ENCODE data around the gene ABCC5.

Gene ABCC5

DNA sequence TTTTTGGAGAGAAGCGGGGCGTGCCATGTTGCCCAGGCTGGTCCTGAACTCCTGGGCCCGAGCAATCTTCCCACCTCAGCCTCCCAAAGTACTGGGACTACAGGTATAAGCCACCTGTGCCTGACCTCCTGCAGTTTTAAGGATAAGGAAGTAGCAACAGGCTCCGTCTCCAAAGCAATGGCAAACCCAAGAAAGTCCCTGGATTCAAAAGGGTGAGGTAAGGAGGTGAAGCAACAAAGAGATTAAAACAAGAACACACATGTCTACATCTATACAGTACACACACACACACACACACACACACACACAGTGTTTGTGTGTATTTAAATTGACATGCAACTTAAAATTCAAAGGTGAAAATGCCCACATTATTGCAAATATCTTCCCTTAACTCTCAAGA lies 58.9 kb downstream of the ABCC5 start:
- no peak for DNase-seq (ENCODE audit: low read depth in 2 of 2)
- TF ChIP-seq, protein P1, sequence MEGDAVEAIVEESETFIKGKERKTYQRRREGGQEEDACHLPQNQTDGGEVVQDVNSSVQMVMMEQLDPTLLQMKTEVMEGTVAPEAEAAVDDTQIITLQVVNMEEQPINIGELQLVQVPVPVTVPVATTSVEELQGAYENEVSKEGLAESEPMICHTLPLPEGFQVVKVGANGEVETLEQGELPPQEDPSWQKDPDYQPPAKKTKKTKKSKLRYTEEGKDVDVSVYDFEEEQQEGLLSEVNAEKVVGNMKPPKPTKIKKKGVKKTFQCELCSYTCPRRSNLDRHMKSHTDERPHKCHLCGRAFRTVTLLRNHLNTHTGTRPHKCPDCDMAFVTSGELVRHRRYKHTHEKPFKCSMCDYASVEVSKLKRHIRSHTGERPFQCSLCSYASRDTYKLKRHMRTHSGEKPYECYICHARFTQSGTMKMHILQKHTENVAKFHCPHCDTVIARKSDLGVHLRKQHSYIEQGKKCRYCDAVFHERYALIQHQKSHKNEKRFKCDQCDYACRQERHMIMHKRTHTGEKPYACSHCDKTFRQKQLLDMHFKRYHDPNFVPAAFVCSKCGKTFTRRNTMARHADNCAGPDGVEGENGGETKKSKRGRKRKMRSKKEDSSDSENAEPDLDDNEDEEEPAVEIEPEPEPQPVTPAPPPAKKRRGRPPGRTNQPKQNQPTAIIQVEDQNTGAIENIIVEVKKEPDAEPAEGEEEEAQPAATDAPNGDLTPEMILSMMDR (IDR thresholded peaks at IDR 0.05; ENCODE audit: low read depth, low read length), result no peak
- no peak overlapping the region for H3K4me3 ChIP-seq (replicated peaks in 1 of 2; ENCODE audit: low read depth in 2 of 2, low read length in 2 of 2)

DNA sequence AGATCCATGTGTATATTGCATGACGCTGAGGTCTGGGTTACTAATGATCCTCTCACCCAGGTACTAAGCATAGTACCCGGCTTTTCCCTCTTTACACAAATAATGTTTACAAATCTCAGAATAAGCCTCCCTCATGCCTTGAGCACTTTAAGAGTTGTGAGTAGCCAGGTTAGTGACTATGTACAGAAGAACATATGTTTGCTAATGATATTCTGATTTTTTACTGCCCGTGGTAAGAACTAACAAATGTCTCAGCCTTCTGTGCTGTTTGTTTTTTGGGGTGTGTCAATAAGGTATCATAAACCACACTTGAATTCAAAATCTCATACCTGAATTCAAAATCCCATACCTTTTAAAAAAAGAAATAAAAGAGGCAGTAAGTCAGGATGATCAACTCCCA lies 59.5 kb downstream of the ABCC5 start:
- no peak for DNase-seq (ENCODE audit: low read depth in 2 of 2)
- no peak overlapping the region for H3K4me3 ChIP-seq (replicated peaks in 1 of 2; ENCODE audit: low read depth in 2 of 2, low read length in 2 of 2)

DNA sequence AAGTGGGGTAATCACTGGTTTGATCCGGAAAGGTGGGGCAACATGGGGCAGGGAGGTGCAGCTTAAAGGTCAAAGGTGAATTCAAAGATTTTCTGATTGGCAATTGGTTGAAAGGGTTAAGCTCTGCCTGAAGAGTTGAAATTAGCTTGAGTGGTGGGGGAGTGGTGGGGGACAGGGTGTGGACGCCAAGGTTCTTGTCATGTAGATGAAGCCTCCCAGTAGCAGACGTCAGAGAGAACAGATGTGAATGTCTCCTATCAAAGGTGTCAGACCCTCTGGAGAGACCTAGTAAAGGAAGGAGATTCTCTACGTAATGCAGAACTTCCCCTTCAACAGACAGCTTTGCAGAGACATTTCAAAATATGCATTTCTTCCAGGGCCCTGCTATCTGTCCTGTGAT lies 62.8 kb downstream of the ABCC5 start:
- H3K4me3 ChIP-seq (replicated peaks in 1 of 2; ENCODE audit: low read depth in 2 of 2, low read length in 2 of 2), result no peak overlapping the region
- DNase-seq (ENCODE audit: low read depth in 2 of 2), result no peak

More for the DNA sequence above, 59.5 kb downstream of the ABCC5 start:
- TF ChIP-seq, protein P1 (IDR thresholded peaks at IDR 0.05; ENCODE audit: low read depth, low read length), result no peak

DNA sequence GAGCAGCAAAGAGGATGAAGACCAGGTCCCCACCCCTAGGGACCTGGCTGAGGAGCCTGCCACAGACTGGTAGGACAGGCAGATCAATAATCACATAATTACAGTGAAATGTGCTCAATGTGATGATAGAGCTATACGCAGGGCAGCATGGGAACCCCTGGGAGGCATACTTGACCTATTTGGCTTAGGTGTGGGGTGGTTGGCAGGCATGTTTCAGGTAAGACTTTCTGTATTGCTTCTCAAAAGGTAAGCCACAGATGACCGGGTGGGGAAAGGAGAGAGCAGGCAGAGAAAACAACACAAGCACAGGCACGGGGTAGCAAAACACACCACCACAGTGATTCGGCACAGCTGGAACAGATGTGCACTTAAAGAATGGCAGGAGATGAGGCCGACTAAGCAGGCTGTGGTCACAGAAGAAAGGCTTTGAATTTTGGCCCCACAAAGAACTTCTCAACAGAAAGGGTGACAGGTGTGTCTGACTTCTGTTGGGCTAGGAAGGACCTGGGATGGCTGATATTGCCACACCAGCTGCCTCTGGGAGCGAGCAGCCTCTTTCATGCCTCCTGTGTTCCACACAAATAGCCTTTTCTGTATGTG lies 64.1 kb downstream of the ABCC5 start:
- TF ChIP-seq, protein P1 (IDR thresholded peaks at IDR 0.05; ENCODE audit: low read depth, low read length), result no peak
- no peak for DNase-seq (ENCODE audit: low read depth in 2 of 2)
- H3K4me3 ChIP-seq (replicated peaks in 1 of 2; ENCODE audit: low read depth in 2 of 2, low read length in 2 of 2), result no peak overlapping the region

More for the DNA sequence above, 62.8 kb downstream of the ABCC5 start:
- TF ChIP-seq, protein P1 (IDR thresholded peaks at IDR 0.05; ENCODE audit: low read depth, low read length), result no peak

DNA sequence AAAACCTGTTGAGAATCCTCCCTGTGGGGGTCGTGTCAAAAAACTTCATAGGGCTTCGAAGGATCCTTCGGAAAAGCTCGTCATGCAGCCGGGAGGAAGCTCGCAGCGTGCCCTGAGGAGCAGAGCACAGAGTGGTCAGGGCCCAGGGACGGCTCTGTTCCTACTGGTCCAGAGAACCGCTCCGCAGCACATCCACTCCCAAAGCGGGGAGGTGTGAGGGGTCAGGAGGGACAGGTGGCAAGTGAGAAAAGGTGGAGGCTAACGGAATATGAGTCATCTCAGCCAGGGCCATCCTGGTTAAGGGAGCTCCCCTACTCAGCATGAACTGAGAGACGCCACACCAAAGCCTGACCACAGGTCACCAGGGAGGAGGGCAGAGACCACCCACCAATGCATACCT lies 66.2 kb downstream of the ABCC5 start:
- no peak overlapping the region for H3K4me3 ChIP-seq (replicated peaks in 1 of 2; ENCODE audit: low read depth in 2 of 2, low read length in 2 of 2)
- DNase-seq (ENCODE audit: low read depth in 2 of 2), result no peak
- TF ChIP-seq, protein P1 (IDR thresholded peaks at IDR 0.05; ENCODE audit: low read depth, low read length), result no peak

DNA sequence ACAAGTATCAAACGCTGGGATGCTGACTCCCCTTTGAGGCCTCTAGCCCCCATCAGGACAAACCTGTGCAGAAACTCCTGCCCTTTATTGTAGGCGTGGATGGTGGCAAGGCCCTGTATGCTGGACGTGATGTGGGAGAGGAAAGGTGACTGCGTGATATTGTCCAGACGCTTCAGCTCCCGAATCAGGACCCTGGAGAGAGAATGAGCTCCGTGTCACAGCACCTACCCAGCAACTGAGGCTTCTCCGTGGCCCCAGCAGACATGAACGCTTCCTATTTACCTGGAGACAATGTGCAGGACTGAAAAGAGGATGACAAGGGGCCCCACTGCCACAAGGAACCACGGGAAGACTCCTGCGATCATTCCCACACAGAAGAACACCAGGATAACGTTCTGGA lies 68.0 kb downstream of the ABCC5 start:
- TF ChIP-seq, protein P1 (IDR thresholded peaks at IDR 0.05; ENCODE audit: low read depth, low read length), result no peak
- no peak overlapping the region for H3K4me3 ChIP-seq (replicated peaks in 1 of 2; ENCODE audit: low read depth in 2 of 2, low read length in 2 of 2)
- DNase-seq (ENCODE audit: low read depth in 2 of 2), result no peak

DNA sequence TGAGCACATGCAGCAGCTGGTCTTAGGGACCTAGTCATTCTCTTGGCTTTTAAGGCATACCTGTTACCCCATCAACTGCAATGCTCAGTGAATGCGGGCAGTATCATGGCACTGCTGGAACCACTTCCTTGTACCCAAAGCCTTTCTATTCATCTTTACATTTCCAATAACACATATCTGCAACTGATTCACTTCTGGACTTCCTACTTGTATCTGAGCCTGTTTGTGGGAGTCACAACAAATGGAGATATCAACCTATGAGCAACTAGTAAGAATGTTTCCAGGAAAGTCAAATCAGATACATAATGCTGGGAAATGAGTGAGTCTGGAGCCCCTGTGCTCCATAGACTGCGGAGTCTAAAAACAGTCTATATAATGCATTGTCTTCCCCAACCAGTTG lies 71.6 kb downstream of the ABCC5 start:
- DNase-seq (ENCODE audit: low read depth in 2 of 2), result no peak
- no peak overlapping the region for H3K4me3 ChIP-seq (replicated peaks in 1 of 2; ENCODE audit: low read depth in 2 of 2, low read length in 2 of 2)
- TF ChIP-seq, protein P1 (IDR thresholded peaks at IDR 0.05; ENCODE audit: low read depth, low read length), result no peak
